ENCODE results near the gene CCL26.
"Not testable (repeated sequence)": the region's sequence is repeated elsewhere in the genome, so short reads cannot be mapped to it uniquely, and the experiment has no call there.

CCL26 gene, protein sequence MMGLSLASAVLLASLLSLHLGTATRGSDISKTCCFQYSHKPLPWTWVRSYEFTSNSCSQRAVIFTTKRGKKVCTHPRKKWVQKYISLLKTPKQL

DNA sequence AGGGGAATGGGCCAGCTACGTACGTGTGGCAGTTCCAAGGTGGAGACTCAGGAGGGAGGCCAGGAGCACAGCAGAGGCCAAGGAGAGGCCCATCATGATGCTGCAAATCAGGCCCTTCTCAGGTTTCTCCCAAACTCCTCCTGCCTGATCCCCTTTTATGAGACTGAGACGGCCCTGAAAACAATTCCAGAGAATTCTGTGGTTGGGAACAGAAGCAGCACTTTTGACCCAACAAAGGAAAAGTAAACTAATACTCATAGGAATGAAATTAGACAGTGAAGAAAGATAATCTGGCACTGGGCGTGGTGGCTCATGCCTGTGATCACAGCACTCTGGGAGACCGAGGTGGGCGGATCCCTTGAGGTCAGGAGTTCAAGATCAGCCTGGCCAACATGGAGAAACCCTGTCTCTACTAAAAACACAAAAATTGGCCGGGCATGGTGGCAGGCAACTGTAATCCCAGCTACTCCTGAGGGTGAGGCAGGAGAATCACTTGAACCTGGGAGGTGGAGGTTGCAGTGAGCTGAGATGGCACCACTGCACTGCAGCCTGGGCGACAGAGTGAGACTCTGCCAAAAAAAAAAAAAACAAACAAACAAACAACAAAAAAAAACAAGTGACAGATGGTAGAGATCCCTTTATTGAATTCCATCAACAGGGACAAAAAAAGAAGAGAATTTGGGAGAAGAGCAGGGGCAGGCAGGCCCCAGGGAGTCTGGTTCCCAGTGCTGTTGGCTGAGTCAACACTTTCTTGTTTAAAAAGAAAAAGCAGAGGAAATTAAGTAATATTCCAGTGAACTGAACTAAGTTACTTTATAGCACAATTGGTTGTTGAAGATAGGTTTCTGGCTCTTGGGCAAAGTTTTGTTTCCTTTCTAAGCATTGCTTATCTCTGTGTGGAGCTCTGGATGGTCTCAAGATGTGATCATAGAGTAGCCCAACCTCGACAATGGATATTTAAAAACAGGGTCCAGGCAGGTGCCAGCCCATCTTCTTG, at the start of gene CCL26:
Gene CCL26 (minus strand): TSS at position 131 of the 997 bp plus-strand sequence. CDS start 35 bp downstream, at position 96.
- DNase-seq: no peak

DNA sequence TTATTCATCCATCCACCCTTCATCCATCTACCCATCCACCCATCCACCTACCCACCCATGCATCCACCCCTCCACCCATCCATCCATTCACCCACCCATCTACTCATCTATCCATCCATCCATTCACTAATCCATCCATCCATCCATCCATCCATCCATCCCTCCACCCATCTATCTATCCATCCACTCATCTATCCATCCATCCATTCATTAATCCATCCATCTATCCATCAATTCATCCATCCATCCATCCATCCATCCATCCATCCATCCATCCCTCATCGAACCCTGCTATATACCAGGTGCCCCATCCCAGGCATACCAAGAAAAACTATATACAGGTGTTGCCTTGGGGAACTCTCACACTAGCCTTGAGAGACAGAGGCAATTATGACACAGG, 48.7 kb upstream of the CCL26 start:
- no peak for DNase-seq

DNA sequence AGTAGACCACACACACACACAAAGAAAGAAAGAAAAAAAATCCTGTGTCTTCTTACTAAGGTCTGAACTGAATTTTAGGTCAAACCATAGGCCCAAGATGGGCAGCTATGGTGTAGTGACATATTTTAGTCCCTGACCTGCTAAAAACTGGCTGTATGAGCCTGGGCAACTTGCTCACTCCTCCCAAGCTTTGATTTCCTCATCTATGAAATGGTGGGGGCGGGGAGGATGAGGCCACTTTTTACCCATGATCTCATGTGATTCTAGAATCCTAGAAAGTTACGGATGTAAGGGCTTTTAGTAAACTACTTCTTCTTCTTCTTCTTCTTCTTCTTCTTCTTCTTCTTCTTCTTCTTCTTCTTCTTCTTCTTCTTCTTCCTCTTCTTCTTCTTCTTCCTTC, 47.7 kb upstream of the CCL26 start:
- no peak for DNase-seq

DNA sequence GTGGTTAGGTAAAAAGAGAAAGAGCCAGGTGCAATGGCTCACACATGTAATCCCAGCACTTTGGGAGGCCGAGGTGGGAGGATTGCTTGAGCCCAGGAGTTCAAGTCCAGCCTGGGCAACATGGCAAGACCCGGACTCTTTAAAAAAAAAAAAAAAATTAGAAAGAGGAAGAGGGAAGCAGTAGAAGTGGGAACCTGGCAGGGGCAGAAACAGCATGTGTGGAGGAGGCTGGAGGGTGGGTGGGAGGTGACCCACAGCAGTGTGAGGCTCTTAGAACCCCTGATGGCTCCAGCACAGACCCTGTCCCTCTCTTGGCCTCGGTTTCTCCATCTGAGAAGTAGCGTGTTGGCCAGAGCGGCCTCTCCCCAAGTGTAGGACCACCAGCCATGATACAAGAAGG, 46.5 kb upstream of the CCL26 start:
- no peak for DNase-seq

DNA sequence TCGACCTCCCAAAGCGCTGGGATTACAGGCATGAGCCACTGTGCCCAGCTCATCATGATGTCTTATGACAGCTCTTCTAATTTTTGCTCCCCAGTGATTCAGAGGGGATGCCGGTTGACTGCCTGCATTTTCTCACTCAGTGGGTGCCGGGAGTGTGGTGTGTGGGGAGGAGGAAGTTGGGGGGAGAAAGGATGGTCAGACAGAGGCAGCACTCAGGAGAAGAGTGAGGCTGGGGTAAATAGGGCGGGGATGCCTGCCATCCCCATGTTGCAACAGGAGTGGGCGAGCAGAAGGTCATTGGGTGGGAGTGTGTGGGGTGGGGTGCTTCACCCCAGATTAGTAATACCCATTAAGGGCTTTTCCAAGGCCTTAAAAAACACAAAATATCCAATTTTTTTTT, 45.1 kb upstream of the CCL26 start:
- DNase-seq: no peak

DNA sequence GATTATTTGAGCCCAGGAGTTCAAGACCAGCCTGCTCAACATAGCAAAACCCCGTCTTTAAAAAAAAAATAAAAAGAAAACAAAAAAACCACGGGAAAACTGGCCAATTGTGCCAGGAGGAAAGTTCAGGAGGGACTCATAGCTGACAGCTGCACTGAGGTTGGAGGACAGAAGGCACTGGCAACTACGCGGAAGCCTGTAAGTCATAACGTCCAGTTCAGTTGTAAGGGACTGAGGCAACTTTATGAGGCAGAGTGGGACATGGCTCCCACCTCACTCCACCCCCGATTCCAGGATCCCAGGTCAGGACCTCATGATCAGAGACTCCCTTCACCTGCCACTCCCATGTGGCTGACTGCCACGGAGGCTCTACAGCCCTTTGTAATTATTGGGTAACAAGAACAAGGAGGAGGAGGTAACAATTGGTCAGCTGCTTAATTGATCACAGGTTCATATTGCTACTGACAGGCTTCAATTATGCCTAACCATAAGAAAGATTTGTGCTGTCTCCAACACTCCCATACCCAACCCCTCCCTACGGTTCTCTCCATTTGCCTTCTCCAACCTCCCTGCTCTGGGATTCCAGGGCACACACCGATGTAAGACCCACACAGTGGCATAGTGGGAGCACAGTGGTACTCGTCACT, 43.5 kb upstream of the CCL26 start:
- no peak for DNase-seq

DNA sequence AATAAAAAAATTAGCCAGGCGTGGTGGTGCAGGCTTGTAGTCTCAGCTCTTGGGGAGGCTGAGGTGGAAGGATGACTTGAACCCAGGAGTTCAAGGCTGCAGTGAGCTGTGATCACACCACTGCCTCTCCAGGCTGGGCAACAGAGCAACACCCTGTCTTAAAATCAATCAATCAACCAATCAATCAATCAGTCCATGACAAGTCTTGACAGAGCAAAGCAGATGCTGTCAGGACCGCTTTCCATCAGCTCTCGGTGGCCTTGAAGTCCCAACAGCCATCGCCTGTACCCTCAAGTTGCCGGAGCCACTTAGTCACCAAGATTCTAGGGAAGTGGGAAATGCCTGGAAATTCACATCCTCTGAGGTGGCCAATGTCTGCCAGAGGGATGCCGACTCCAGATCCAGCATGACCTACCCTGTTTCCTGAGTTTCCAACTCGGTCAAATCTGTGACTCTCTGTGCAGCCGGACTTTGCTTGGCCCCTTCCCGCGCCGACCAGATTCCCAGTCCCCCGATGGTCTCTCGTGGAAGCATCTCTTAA, 42.5 kb upstream of the CCL26 start:
- no peak for DNase-seq

DNA sequence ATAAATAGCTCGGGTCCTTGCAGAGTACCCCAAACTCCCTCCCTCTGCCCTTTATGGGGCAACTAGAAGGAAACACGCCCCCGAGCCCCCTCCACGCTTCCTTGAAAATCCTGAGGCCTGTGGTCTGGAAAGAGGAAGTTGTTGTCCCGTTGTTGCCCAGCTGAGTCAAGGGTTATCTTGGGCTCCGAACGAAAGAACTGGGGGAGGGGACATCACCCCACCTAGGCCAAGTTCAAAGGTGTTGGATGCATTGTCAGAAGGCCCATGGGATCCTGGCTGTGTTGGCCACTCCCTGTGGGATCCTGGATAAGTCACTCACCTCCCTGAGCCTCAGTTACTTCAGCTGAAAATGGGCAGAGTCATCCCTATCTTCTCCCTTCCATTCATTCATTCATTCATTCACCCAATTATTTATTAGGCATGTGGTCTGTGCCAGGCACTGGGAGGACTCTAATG, 41.8 kb upstream of the CCL26 start, which contains the start of gene CCL24:
Gene CCL24 (minus strand): TSS at position 26 of the 456 bp plus-strand sequence. CDS start 91 bp downstream, outside the sequence.
- no peak for DNase-seq

DNA sequence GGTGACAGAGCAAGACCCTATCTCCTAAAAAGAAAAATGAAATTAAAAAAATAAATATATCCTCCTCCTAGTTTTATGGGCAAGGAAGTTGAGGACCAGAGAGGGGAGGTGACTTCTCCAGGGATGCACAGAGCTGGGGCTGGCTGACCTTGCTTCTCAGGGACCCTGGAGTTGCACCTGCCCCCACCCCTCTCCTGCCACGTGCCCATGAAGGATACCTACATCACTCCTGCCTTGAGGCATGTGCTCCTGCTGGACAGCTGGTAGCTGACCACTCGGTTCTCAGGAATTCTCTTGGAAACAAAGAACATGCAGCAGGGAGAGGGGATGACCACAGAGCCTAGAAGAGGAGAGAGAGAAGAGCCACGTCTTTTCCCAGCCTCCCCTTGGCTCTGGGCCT, 41.1 kb upstream of the CCL26 start:
- no peak for DNase-seq

DNA sequence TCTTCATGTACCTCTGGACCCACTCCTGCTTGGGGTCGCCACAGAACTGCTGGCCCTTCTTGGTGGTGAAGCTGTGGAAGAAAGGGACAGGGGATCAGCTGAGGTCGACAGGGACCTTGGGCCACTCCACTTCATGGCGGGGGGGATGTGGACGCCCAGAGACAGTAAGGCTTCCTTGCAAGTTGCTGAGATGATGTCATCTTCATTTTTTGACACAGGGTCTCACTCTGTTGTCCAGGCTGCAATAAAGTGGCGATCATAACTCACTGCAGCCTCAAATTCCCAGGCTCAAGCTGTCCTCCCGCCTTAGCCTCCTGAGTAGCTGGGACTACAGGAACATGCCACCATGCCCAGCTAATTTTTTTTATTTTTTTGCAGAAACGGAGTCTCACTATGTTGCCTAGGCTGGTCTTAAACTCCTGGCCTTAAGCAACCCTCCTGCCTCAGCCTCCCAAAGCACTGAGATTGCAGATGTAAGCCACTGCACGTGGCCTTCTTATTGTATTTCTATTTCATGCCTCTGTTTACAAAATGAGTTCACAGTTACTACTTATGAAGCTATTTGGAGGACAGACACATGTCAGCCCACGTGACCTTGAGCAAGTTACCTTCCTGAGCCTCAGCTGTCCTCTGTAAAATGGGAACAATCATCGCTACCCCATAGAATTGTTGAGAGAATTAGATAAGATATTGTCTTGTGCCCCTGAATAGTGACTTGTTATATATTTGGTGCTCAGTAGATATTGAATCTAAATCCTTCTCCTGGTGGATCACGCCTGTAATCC, 40.1 kb upstream of the CCL26 start:
- DNase-seq: no peak

DNA sequence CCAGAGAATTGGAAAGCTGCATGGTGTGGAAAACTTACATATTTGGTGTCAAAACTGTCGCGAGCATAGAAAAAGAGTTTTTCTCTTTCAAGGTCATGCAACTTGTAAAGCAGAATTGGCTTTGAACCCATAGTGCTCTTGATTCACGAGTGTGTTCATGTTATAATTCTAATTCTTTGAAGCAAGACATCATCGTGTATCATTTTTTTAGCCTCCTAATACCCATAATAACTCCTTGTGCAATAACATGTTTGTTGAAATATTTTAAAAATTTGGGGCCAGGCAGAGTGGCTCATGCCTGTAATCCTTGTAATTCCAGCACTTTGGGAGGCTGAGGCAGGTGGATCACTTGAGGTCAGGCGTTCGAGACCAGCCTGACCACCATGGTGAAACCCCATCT, 37.4 kb upstream of the CCL26 start:
- no peak for DNase-seq

DNA sequence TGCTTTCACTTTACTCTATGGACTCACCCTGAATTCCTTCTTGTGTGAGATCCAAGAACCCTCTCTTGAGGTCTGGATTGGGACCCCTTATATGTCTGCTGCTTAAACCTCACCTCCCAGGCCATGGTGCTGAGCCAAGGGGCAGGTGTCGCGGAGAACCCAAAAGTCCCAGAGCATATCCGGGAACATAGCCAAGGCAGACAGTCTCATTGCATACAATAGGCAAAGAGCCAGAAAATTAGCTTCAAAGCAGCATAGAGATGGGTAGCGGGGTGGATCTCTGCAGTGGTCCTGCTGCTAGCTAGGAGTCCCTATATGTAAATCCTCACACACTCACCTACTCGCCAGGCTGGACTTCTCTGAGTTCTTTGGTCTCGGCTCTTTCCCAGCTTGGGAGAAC, 36.1 kb upstream of the CCL26 start:
- DNase-seq: no peak

DNA sequence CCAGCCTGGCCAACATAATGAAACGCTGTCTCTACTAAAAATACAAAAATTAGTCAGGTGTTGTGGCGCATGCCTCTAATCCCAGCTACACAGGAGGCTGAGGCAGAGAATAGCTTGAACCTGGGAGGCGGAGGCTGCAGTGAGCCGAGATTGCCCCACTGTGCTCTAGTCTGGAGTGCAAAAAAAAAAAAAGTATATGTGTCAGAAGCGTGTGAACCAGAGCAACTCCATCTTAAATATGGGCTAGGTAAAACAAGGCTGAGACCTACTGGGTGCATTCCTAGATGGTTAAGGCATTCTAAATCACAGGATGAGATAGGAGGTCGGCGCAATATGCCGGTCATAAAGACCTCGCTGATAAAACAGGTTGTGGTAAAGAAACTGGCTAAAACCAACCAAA, 35.4 kb upstream of the CCL26 start:
- DNase-seq: no peak

DNA sequence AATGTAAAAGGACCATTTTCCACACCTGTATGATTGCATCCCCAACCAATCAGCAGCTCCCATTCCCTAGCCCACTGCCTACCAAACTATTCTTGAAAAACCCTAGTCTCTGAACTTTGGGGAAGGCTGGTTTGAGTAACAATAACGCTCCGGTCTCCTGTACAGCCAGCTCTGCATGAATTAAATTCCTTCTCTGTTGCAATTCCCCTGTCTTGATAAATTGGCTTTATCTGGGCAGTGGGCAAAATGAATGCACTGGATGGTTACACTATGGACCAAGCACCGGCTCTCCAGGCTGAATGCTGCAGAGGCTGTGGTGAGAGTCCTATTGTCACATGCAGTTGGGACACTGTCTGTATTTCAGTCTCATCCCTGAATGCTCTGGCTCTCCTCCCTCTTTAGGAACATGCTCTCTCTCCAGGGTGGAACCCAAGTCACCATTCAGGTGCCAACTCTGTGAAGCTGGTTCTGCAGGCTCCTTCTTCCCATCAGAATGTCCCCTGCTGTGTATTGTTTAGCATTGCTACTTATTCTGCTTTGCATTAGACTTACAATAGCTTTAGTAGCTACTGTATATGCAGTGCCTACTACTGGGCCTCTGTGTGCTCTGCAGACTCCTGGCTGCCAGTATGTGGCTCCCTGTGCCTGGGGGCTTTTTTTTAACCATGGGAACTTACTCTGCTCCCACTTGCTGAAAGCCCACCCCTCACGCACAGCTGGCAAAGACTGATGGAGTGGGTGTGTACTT, 34.7 kb upstream of the CCL26 start:
- DNase-seq: no peak

DNA sequence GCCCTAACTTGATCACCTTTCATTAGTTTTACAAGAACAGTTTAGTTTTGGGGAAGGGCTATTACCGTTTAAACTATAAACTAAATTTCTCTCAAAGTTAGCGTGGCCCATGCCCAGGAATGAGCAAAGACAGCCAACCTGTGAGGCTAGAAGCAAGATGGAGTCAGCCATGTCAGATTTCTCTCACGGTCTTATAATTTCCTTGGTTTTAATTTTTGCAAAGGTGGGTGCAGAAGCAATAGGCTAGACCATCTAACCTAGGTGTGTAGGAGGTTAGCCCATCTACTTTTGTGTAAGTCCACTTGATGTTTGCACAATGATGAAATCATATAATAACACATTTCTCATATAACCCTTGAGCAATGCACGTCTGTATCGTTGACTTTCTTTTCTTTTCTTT, 32.7 kb upstream of the CCL26 start:
- no peak for DNase-seq

DNA sequence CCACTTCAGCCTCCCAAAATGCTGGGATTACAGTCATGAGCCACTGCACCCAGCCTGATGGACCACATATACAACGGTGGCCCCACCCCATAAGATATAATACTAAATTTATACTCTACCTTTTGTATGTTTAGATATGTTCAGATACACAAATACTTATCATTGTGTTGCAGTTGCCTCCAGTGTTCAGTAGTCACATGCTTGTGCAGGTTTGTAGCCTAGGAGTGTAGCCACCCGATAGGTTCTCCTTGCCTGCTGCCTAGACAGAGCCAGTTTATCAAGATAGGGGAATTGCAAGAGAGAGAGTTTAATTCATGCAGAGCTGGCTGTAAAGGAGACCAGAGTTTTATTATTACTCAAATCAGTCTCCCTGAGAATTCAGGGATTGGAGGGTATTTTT, 32.0 kb upstream of the CCL26 start:
- DNase-seq: no peak

DNA sequence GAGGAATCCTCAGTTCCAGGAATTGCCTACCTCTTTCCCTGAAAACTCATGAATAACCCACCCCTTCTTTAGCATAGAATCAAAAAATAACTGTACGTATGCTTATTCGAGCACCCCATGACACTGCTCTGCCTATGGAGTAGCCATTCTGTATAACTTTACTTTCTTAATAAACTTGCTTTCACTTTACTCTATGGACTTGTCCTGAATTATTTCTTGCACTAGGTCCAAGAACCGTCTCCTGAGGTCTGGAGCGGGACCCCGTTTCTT, 30.5 kb upstream of the CCL26 start:
- DNase-seq: no peak

DNA sequence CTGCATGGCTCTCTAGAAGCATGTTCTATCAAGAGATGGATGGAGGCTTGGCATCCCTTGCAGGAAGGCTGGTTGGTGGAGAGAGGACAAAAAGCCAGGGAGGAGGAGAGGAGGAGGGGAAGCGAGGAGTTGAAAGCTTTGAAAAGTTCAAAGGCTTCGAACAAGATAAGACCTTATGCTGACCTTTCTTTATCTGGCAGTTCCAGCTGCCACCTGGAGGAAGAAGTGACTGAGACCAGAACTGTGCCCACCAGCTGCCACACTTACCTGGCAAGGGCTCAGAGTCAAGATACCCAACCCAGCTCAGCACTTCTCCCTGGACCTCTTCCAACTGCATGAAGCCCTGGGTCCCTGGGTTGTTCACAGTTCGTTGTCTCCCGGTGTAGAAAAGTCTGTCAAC, 26.8 kb upstream of the CCL26 start:
- no peak for DNase-seq

DNA sequence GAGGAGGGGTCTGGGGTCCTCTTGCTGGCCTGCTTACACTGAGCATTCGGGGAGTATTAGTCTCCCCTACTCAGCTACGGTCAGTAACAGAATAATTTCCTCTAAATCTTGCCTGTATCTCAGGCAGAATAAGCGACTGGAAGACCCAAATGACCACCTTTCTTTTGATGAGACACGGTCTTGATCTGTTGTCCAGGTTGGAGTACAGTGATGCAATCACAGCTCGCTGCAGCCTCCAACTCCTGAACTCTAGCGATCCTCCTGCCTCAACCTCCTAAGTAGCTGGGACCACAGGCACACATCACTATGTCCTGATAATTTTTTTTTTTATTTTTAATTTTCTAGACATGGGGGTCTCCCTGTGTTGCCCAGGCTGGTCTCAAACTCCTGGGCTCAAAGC, 24.4 kb upstream of the CCL26 start:
- DNase-seq: no peak

DNA sequence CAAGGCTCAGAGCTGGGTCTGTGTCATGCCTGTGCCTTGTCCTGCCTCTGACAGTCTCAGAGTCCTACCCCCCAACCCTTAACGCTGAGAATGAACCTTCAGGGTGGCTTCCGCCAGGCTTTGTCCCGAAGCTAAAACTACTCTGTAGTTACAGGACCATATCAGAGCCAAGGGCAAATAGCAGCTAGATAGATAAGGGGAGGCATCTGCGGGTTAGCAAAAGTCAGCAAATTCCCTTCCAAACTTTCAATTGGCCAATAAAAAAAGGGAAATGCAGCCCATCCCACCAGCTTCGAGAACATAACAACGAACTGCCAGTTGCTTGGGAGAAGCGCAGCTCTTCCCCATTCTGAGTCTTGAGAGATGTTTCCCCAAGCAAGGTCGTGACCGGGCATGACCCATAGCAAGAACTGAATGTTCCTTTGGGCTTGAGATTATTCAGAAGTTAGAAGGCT, 23.8 kb upstream of the CCL26 start:
- no peak for DNase-seq

DNA sequence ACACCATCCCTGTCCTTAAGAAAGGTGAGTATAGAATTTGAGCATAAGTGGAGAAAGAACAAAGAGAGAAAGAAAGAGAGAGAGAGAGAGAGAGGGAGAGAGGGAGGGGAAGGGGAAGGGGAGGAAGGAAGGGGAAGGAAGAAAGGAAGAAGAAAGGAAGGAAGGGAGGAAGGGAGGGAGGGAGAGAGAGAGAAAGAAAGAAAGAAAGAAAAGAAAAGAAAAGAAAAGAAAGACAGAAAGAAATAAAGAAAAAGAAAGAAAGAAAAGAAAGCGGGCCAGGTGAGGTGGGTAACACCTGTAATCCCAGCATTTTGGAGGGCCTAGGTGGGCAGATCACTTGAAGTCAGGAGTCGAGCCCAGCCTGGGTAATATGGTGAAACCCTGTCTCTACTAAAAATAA, 21.7 kb upstream of the CCL26 start:
- DNase-seq: no peak

DNA sequence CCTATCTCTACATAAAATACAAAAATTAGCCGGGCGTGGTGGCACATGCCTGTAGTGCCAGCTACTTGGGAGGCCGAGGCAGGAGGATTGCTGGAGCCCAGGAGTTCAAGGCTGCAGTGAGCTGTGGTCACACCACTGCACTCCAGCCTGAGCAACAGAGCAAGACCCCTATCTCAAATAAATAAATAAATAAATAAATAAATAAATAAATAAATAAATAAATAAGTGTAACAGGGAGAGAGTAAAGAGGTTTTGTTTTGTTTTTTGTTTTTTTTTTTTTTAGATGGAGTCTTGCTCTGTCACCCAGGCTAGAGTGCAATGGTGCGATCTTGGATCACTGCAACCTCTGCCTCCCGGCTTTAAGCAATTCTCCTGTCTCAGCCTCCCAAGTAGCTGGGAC, 20.6 kb upstream of the CCL26 start:
- not testable (repeated sequence) for DNase-seq

Data from KG1 (cell line).